ENCODE results near the gene ANKMY1. TPM values are rescaled to one million over a fixed set of nuclear protein-coding genes. Genes with fewer than 3 reads are reported as not detected.

Gene ANKMY1
- total and polyA plus RNA-seq, 8 donors: 3.1 to 79.4 (median 9.7) TPM

GRCh38 chr2:240596080-240596460, 38.3 kb upstream of the ANKMY1 start:
- Histone ChIP-seq H3K9me3 (no peaks in the 10 kb centered on the region), H3K4me1 (peaks cover 10 to 42% (median 33%) of the 10 kb centered on the region in 4 donors), H3K27me3 (no peaks in the 10 kb centered on the region), H3K27ac (peak overlapping the region; percentile 14 to 58 (median 22)), H3K4me3 (peak overlapping the region in 2 of 4 donors; percentile 3 to 14), H3K36me3 (peaks cover 16 to 97% (median 92%) of the 10 kb centered on the region in 4 donors)
- TF ChIP-seq POLR2A (IDR thresholded peaks at IDR 0.05) (no peak), POLR2AphosphoS5 (IDR thresholded peaks at IDR 0.05) (no peak), EP300 (IDR thresholded peaks at IDR 0.05) (no peak), CTCF (IDR thresholded peaks at IDR 0.05) (no peak)
- DNase-seq: no peak
- WGBS, 5 donors: 45 to 80% (median 60%) methylated on average over 1 to 17 of the region's 17 CpGs
- intact Hi-C loops (cut with DNase I; ENCODE audit: low total_unique reads): no loop called here

GRCh38 chr2:240595381-240596079, 37.7 kb upstream of the ANKMY1 start:
- no peak for TF ChIP-seq EP300 (IDR thresholded peaks at IDR 0.05)
- peak in 1 of 7 experiments; percentile 5 for TF ChIP-seq CTCF (IDR thresholded peaks at IDR 0.05)
- H3K4me3 ChIP-seq: peak overlapping the region in 1 of 4 donors; percentile 3
- intact Hi-C loops (cut with DNase I; ENCODE audit: low total_unique reads): no loop called here
- H3K36me3 ChIP-seq: peaks cover 16 to 97% (median 94%) of the 10 kb centered on the region in 4 donors
- H3K9me3 ChIP-seq: no peaks in the 10 kb centered on the region
- peak overlapping the region in 2 of 5 donors; percentile 29 to 58 for H3K27ac ChIP-seq
- H3K4me1 ChIP-seq: peaks cover 10 to 42% (median 33%) of the 10 kb centered on the region in 4 donors
- no peaks in the 10 kb centered on the region for H3K27me3 ChIP-seq
- no peak for DNase-seq
- 59 to 82% (median 70%) methylated on average over 9 to 18 of the region's 18 CpGs for WGBS, 5 donors

GRCh38 chr2:240594511-240595380, 37.0 kb upstream of the ANKMY1 start:
- no peak for DNase-seq
- intact Hi-C loops (cut with DNase I; ENCODE audit: low total_unique reads): no loop called here
- WGBS, 5 donors: 86 to 92% (median 90%) methylated on average over 25 to 34 of the region's 34 CpGs
- Histone ChIP-seq H3K4me3 (no peak overlapping the region), H3K4me1 (peaks cover 10 to 48% (median 35%) of the 10 kb centered on the region in 4 donors), H3K27me3 (no peaks in the 10 kb centered on the region), H3K27ac (no peak overlapping the region), H3K36me3 (peaks cover 21 to 97% (median 94%) of the 10 kb centered on the region in 4 donors), H3K9me3 (no peaks in the 10 kb centered on the region)
- no peak for TF ChIP-seq POLR2A (IDR thresholded peaks at IDR 0.05)
- TF ChIP-seq CTCF (IDR thresholded peaks at IDR 0.05): no peak
- TF ChIP-seq EP300 (IDR thresholded peaks at IDR 0.05): no peak
- no peak for TF ChIP-seq POLR2AphosphoS5 (IDR thresholded peaks at IDR 0.05)

- intact Hi-C loops (cut with DNase I; ENCODE audit: low total_unique reads): no loop called here
- Histone ChIP-seq H3K9me3 (no peaks in the 10 kb centered on the region), H3K27ac (no peak overlapping the region), H3K27me3 (no peaks in the 10 kb centered on the region), H3K4me3 (no peak overlapping the region), H3K36me3 (peaks cover 21 to 96% (median 91%) of the 10 kb centered on the region in 4 donors), H3K4me1 (peaks cover 18 to 56% (median 42%) of the 10 kb centered on the region in 4 donors)
- WGBS, 5 donors: 91 to 97% (median 93%) methylated on average over 6 to 19 of the region's 19 CpGs
- TF ChIP-seq POLR2A (IDR thresholded peaks at IDR 0.05): no peak
- no peak for TF ChIP-seq EP300 (IDR thresholded peaks at IDR 0.05)
- no peak for TF ChIP-seq CTCF (IDR thresholded peaks at IDR 0.05)
- no peak for TF ChIP-seq POLR2AphosphoS5 (IDR thresholded peaks at IDR 0.05)
- no peak for DNase-seq
Measured at GRCh38 chr2:240593703-240594451, 36.1 kb upstream of the ANKMY1 start.

Measured in stomach (tissue), 9 donors.